ENCODE measurements around the gene S100A3.

- TF ChIP-seq CTCF (IDR thresholded peaks at IDR 0.05): no peak
- TF ChIP-seq POLR2A (IDR thresholded peaks at IDR 0.05): no peak
Observed at GRCh38 chr1:153561466-153561985, 12.5 kb upstream of the S100A3 start.
